ENCODE data around the gene THRA.

The THRA gene

GRCh38 chr17:40058865-40059264, 3.9 kb upstream of the THRA start:
- no peak for TF ChIP-seq CTCF (conservative IDR thresholded peaks at IDR 0.05; ENCODE audit: low read length)
- no peak for TF ChIP-seq EZH2phosphoT487 (IDR thresholded peaks at IDR 0.05; ENCODE audit: borderline replicate concordance)
- H3K4me2 ChIP-seq (ENCODE audit: low read depth, low read length, poor library complexity, severe bottlenecking), result no peak overlapping the region
- no peaks in the 10 kb centered on the region for H3K9me3 ChIP-seq (ENCODE audit: insufficient read depth, low read depth, low read length)
- no peak overlapping the region for H2AFZ ChIP-seq (ENCODE audit: low read length)
- no peaks in the 10 kb centered on the region for H4K20me1 ChIP-seq (ENCODE audit: insufficient read depth, low read length, poor library complexity, severe bottlenecking)
- H3K4me1 ChIP-seq (ENCODE audit: insufficient read depth, low read length, poor library complexity, severe bottlenecking), result peaks cover 11% of the 10 kb centered on the region
- H3K36me3 ChIP-seq (ENCODE audit: insufficient read depth, low read length), result no peaks in the 10 kb centered on the region
- no peak overlapping the region for H3K4me3 ChIP-seq (ENCODE audit: low read length, poor library complexity, severe bottlenecking)
- H3K9ac ChIP-seq (ENCODE audit: low read depth, low read length, poor library complexity, severe bottlenecking), result no peak overlapping the region
- no peaks in the 10 kb centered on the region for H3K27me3 ChIP-seq (ENCODE audit: insufficient read depth, low read length, poor library complexity, severe bottlenecking)
- H3K79me2 ChIP-seq (ENCODE audit: insufficient read depth, low read length), result peaks cover 13% of the 10 kb centered on the region
- H3F3A ChIP-seq (ENCODE audit: low read depth), result no peaks in the 10 kb centered on the region
- H3K9me2 ChIP-seq (replicated peaks; ENCODE audit: low read depth, low read length), result no peaks in the 10 kb centered on the region

- H3F3A ChIP-seq (ENCODE audit: low read depth), result no peaks in the 10 kb centered on the region
- no peaks in the 10 kb centered on the region for H4K20me1 ChIP-seq (ENCODE audit: insufficient read depth, low read length, poor library complexity, severe bottlenecking)
- H3K79me2 ChIP-seq (ENCODE audit: insufficient read depth, low read length), result peaks cover 20% of the 10 kb centered on the region
- no peak overlapping the region for H3K9ac ChIP-seq (ENCODE audit: low read depth, low read length, poor library complexity, severe bottlenecking)
- peaks cover 21% of the 10 kb centered on the region for H3K4me1 ChIP-seq (ENCODE audit: insufficient read depth, low read length, poor library complexity, severe bottlenecking)
- no peak overlapping the region for H3K4me3 ChIP-seq (ENCODE audit: low read length, poor library complexity, severe bottlenecking)
- H3K9me2 ChIP-seq (replicated peaks; ENCODE audit: low read depth, low read length), result no peaks in the 10 kb centered on the region
- H3K9me3 ChIP-seq (ENCODE audit: insufficient read depth, low read depth, low read length), result no peaks in the 10 kb centered on the region
- no peaks in the 10 kb centered on the region for H3K27me3 ChIP-seq (ENCODE audit: insufficient read depth, low read length, poor library complexity, severe bottlenecking)
- H2AFZ ChIP-seq (ENCODE audit: low read length), result no peak overlapping the region
- no peak overlapping the region for H3K4me2 ChIP-seq (ENCODE audit: low read depth, low read length, poor library complexity, severe bottlenecking)
- TF ChIP-seq EZH2phosphoT487 (IDR thresholded peaks at IDR 0.05; ENCODE audit: borderline replicate concordance) (no peak), CTCF (conservative IDR thresholded peaks at IDR 0.05; ENCODE audit: low read length) (no peak)
- no peaks in the 10 kb centered on the region for H3K36me3 ChIP-seq (ENCODE audit: insufficient read depth, low read length)
These were observed 2.9 kb upstream of the THRA start for GRCh38 chr17:40059729-40060475.

GRCh38 chr17:40060887-40061608, 1.7 kb upstream of the THRA start:
- H3K79me2 ChIP-seq (ENCODE audit: insufficient read depth, low read length), result peaks cover 22% of the 10 kb centered on the region
- no peak overlapping the region for H3K4me3 ChIP-seq (ENCODE audit: low read length, poor library complexity, severe bottlenecking)
- H3K9me3 ChIP-seq (ENCODE audit: insufficient read depth, low read depth, low read length), result no peaks in the 10 kb centered on the region
- no peaks in the 10 kb centered on the region for H4K20me1 ChIP-seq (ENCODE audit: insufficient read depth, low read length, poor library complexity, severe bottlenecking)
- H3K9me2 ChIP-seq (replicated peaks; ENCODE audit: low read depth, low read length), result no peaks in the 10 kb centered on the region
- no peaks in the 10 kb centered on the region for H3K36me3 ChIP-seq (ENCODE audit: insufficient read depth, low read length)
- no peaks in the 10 kb centered on the region for H3F3A ChIP-seq (ENCODE audit: low read depth)
- H2AFZ ChIP-seq (ENCODE audit: low read length), result no peak overlapping the region
- peaks cover 33% of the 10 kb centered on the region for H3K4me1 ChIP-seq (ENCODE audit: insufficient read depth, low read length, poor library complexity, severe bottlenecking)
- H3K4me2 ChIP-seq (ENCODE audit: low read depth, low read length, poor library complexity, severe bottlenecking), result no peak overlapping the region
- H3K9ac ChIP-seq (ENCODE audit: low read depth, low read length, poor library complexity, severe bottlenecking), result no peak overlapping the region
- no peaks in the 10 kb centered on the region for H3K27me3 ChIP-seq (ENCODE audit: insufficient read depth, low read length, poor library complexity, severe bottlenecking)
- no peak for TF ChIP-seq EZH2phosphoT487 (IDR thresholded peaks at IDR 0.05; ENCODE audit: borderline replicate concordance)
- TF ChIP-seq CTCF (conservative IDR thresholded peaks at IDR 0.05; ENCODE audit: low read length), result no peak

All from Loucy (cell line).